Measurements from ENCODE around the gene MRTFA. TPM values are rescaled to one million over a fixed set of nuclear protein-coding genes. Genes with fewer than 3 reads are reported as not detected.
A peak's percentile ranks its signal among the peaks of the same experiment; 100 is the strongest.

MRTFA gene
- total RNA-seq, 2 experiments from 2014 or later: 55.3 to 58.9 TPM

DNA sequence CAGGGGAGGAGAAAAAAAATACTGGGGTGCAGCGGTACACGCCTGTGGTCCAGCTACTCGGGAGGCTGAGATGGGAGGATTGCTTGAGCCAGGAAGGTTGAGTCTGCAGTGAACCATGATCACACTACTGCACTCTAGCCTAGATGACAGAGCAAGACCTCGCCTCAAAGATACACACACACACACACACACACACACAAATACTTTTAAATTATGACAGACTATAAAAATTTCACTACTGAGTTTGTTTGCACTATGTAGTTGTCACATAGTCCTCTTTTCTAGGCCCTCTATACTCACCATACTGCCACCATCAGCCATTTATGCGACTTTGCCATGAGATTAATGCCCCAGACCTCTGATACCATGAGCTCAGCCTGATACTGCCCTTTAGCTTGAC, 109.6 kb downstream of the MRTFA start:
- H3K36me3 ChIP-seq (ENCODE audit: insufficient read depth, low read length): peaks cover 8% of the 10 kb centered on the region
- DNase-seq (no peak), ATAC-seq (ENCODE audit: poor library complexity) (no peak)
- POLR2A ChIA-PET: interaction anchor here (0.9 to 1.1 kb wide), 2 partner anchors 31 to 110 kb away, joined by 3 read pairs; no protein-coding TSS in a partner anchor
- H3K36me3 Mint-ChIP-seq (ENCODE audit: low read depth): peaks cover 6% of the 10 kb centered on the region
- H3K4me1 ChIP-seq (ENCODE audit: insufficient read depth, low read length): peaks cover 22% of the 10 kb centered on the region
- no peaks in the 10 kb centered on the region for H3K27me3 Mint-ChIP-seq
- no peaks in the 10 kb centered on the region for H3K9me3 Mint-ChIP-seq
- CTCF ChIA-PET: interaction anchor here (0.7 to 0.9 kb wide), 3 partner anchors 15 to 105 kb away, joined by 3 to 4 read pairs (median 3); no protein-coding TSS in a partner anchor
- H3K27ac ChIP-seq (ENCODE audit: low read depth in 1 of 2, low read length in 2 of 2): peak overlapping the region in 1 of 2 donors; percentile 8
- no peaks in the 10 kb centered on the region for H3K27me3 ChIP-seq (ENCODE audit: control insufficient read depth in 1 of 2, insufficient read depth in 2 of 2, low read length in 2 of 2)
- H3K27ac Mint-ChIP-seq: peak overlapping the region; percentile 43
- intact Hi-C loops (cut with DNase I, micrococcal nuclease): loop anchor here in 1 of 2 experiments (10.0 kb wide), 1 partner anchor 48 kb away; no protein-coding TSS in a partner anchor
- H3K4me1 Mint-ChIP-seq (ENCODE audit: low read depth): peaks cover 67% of the 10 kb centered on the region
- no peaks in the 10 kb centered on the region for H3K9me3 ChIP-seq (ENCODE audit: control insufficient read depth in 1 of 2, insufficient read depth in 1 of 2, low read length in 2 of 2)
- H3K4me3 ChIP-seq (ENCODE audit: low read length): no peak overlapping the region
- TF ChIP-seq, protein P1, sequence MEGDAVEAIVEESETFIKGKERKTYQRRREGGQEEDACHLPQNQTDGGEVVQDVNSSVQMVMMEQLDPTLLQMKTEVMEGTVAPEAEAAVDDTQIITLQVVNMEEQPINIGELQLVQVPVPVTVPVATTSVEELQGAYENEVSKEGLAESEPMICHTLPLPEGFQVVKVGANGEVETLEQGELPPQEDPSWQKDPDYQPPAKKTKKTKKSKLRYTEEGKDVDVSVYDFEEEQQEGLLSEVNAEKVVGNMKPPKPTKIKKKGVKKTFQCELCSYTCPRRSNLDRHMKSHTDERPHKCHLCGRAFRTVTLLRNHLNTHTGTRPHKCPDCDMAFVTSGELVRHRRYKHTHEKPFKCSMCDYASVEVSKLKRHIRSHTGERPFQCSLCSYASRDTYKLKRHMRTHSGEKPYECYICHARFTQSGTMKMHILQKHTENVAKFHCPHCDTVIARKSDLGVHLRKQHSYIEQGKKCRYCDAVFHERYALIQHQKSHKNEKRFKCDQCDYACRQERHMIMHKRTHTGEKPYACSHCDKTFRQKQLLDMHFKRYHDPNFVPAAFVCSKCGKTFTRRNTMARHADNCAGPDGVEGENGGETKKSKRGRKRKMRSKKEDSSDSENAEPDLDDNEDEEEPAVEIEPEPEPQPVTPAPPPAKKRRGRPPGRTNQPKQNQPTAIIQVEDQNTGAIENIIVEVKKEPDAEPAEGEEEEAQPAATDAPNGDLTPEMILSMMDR (IDR thresholded peaks at IDR 0.05): no peak
- H3K4me3 Mint-ChIP-seq: no peak overlapping the region

DNA sequence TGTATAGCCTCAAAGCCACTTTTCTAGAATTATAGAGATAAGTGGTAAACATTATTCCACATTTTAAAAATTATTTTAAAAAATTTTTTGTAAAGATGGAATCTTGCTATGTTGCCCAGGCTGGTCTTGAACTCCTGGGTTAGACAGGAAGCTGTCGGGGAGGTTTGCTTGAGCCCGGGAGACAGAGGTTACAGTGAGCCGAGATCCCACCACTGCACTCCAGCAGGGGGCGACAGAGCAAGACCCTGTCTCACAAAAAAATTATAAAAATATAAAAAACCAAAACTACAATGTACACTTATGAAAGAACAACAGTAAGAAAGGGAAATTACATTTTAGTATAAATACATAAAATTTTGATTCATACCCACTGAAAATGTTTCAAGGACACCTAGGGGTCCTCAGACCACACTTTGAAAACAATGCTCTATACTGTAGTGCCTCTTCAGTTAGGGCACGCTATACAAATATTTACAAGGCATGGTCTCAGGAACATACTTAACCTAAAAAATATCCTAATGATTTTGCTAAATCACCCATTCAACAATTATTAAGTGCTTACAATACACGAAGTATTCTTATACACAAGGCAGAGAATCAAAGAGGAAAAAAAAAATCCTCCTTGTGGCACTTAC, 111.2 kb downstream of the MRTFA start:
- no peaks in the 10 kb centered on the region for H3K9me3 ChIP-seq (ENCODE audit: control insufficient read depth in 1 of 2, insufficient read depth in 1 of 2, low read length in 2 of 2)
- ChIA-PET CTCF (interaction anchor here (0.7 to 2.4 kb wide), 19 partner anchors 9 to 158 kb away, joined by 3 to 26 read pairs (median 4); partner anchors contain the start of gene MRTFA), POLR2A (interaction anchor here (0.6 to 1.9 kb wide), 6 partner anchors 8 to 120 kb away, joined by 3 to 14 read pairs (median 5); partner anchors contain the start of gene MRTFA)
- Mint-ChIP-seq H3K27ac (peak overlapping the region; percentile 22), H3K4me3 (no peak overlapping the region), H3K36me3 (ENCODE audit: low read depth) (peaks cover 6% of the 10 kb centered on the region), H3K9me3 (no peaks in the 10 kb centered on the region), H3K27me3 (no peaks in the 10 kb centered on the region), H3K4me1 (ENCODE audit: low read depth) (peaks cover 55% of the 10 kb centered on the region)
- TF ChIP-seq, protein P1 (IDR thresholded peaks at IDR 0.05): peak; percentile 97
- DNase-seq (peak; percentile 67 to 85 (median 73)), ATAC-seq (ENCODE audit: poor library complexity) (peak; percentile 82)
- no peak overlapping the region for H3K27ac ChIP-seq (ENCODE audit: low read depth in 1 of 2, low read length in 2 of 2)
- intact Hi-C loops (cut with DNase I, micrococcal nuclease): loop anchor here (1.0 to 10.0 kb wide), 2 partner anchors 49 to 121 kb away; no protein-coding TSS in a partner anchor
- H3K27me3 ChIP-seq (ENCODE audit: control insufficient read depth in 1 of 2, insufficient read depth in 2 of 2, low read length in 2 of 2): no peaks in the 10 kb centered on the region
- peaks cover 18% of the 10 kb centered on the region for H3K4me1 ChIP-seq (ENCODE audit: insufficient read depth, low read length)
- peaks cover 8% of the 10 kb centered on the region for H3K36me3 ChIP-seq (ENCODE audit: insufficient read depth, low read length)
- H3K4me3 ChIP-seq (ENCODE audit: low read length): no peak overlapping the region

DNA sequence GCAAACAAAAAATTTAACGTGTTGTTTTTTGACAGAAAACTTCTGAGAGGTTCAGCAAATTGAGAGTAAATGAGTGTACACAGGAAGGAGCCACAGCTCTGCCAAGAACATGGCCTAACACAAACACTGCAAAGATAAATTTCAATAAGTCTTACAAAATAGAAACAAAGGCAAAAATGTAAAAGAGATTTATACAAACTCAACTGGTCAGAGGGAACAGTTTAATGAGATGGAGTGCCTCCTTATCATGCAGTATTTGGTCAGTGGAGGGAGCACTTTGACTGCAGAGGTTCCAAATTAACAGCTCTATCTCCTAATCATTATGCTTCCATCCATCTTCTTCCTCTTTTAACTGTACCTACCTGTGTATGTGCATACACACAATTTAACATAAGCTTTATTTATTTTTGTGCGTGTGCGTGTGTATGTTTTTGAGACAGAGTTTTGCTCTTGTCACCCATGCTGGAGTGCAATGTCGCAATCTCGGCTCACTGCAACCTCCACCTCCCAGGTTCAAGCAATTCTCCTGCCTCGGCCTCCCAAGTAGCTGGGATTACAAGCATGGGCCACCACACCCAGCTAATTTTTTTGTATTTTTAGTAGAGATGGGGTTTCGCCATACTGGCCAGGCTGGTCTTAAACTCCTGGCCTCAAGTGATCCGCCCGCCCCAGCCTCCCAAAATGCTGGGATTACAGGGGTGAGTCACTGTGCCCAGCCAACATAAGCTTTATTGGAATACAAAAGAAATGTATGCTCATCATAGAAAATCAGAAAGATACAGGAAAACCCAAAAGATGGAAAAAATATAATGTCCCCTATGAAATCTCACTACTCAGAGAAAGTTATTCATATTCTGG, 111.9 kb downstream of the MRTFA start:
- H3K27me3 ChIP-seq (ENCODE audit: control insufficient read depth in 1 of 2, insufficient read depth in 2 of 2, low read length in 2 of 2): no peaks in the 10 kb centered on the region
- intact Hi-C loops (cut with DNase I, micrococcal nuclease): loop anchor here (1.0 to 10.0 kb wide), 3 partner anchors 50 to 233 kb away; no protein-coding TSS in a partner anchor
- ATAC-seq (ENCODE audit: poor library complexity) (no peak), DNase-seq (peak in 1 of 14 experiments; percentile 29)
- H3K4me1 Mint-ChIP-seq (ENCODE audit: low read depth): peaks cover 55% of the 10 kb centered on the region
- H3K27me3 Mint-ChIP-seq: no peaks in the 10 kb centered on the region
- TF ChIP-seq, protein P1 (IDR thresholded peaks at IDR 0.05): no peak
- H3K27ac ChIP-seq (ENCODE audit: low read depth in 1 of 2, low read length in 2 of 2): no peak overlapping the region
- ChIA-PET POLR2A (interaction anchor here (0.8 to 1.9 kb wide), 6 partner anchors 9 to 121 kb away, joined by 3 to 14 read pairs (median 5); partner anchors contain the start of gene MRTFA), CTCF (interaction anchor here (0.7 to 2.4 kb wide), 19 partner anchors 9 to 158 kb away, joined by 3 to 26 read pairs (median 4); partner anchors contain the start of gene MRTFA)
- no peaks in the 10 kb centered on the region for H3K9me3 Mint-ChIP-seq
- no peaks in the 10 kb centered on the region for H3K9me3 ChIP-seq (ENCODE audit: control insufficient read depth in 1 of 2, insufficient read depth in 1 of 2, low read length in 2 of 2)
- no peak overlapping the region for H3K27ac Mint-ChIP-seq
- H3K4me3 Mint-ChIP-seq: no peak overlapping the region
- H3K36me3 ChIP-seq (ENCODE audit: insufficient read depth, low read length): peaks cover 8% of the 10 kb centered on the region
- no peak overlapping the region for H3K4me3 ChIP-seq (ENCODE audit: low read length)
- H3K4me1 ChIP-seq (ENCODE audit: insufficient read depth, low read length): peaks cover 16% of the 10 kb centered on the region
- peaks cover 6% of the 10 kb centered on the region for H3K36me3 Mint-ChIP-seq (ENCODE audit: low read depth)

Measured in CD4-positive, alpha-beta T cell (primary cell).